Globus pallidus (tissue), 1 donor: Measurements from ENCODE around the gene JAML.
"Not testable (repeated sequence)": the region's sequence is repeated elsewhere in the genome, so short reads cannot be mapped to it uniquely, and the experiment has no call there.

Source experiments
- DNase-seq: peaks from one replicate; pipeline ENCODE4 v3.0.0-alpha.2; 2015; ENCODE audit warnings: low spot score

JAML gene

GRCh38 chr11:118194835-118195627, 29.8 kb downstream of the JAML start:
- peak; percentile 88 for DNase-seq

- peak; percentile 52 for DNase-seq
Measured at GRCh38 chr11:118193910-118194566, 30.8 kb downstream of the JAML start.

GRCh38 chr11:118192817-118193216, 32.0 kb downstream of the JAML start:
- DNase-seq: not testable (repeated sequence)

- not testable (repeated sequence) for DNase-seq
Measured at GRCh38 chr11:118190942-118191506, 33.8 kb downstream of the JAML start.

GRCh38 chr11:118186346-118187107, 38.3 kb downstream of the JAML start:
- no peak for DNase-seq

GRCh38 chr11:118184784-118185579, 39.8 kb downstream of the JAML start:
- DNase-seq: no peak

GRCh38 chr11:118183691-118184090, 41.1 kb downstream of the JAML start:
- not testable (repeated sequence) for DNase-seq

- DNase-seq: peak; percentile 94
Measured at GRCh38 chr11:118180300-118180703, 44.5 kb downstream of the JAML start.

GRCh38 chr11:118176778-118177134, 48.1 kb downstream of the JAML start:
- no peak for DNase-seq

GRCh38 chr11:118175993-118176777, 48.6 kb downstream of the JAML start, which contains the start of gene SCN2B:
Gene SCN2B, minus strand, starts transcription at chr11:118176639. Its CDS starts 208 bp downstream, at chr11:118176431.
- DNase-seq: peak; percentile 70

GRCh38 chr11:118175031-118175992, 49.5 kb downstream of the JAML start:
- DNase-seq: peak; percentile 40

GRCh38 chr11:118174006-118174567, 50.7 kb downstream of the JAML start:
- DNase-seq: no peak

- no peak for DNase-seq
Measured at GRCh38 chr11:118172356-118172755, 52.5 kb downstream of the JAML start.

GRCh38 chr11:118171269-118172062, 53.3 kb downstream of the JAML start:
- DNase-seq: peak; percentile 89

GRCh38 chr11:118170882-118171268, 53.9 kb downstream of the JAML start:
- DNase-seq: no peak

- DNase-seq: no peak
Measured at GRCh38 chr11:118170231-118170630, 54.6 kb downstream of the JAML start.

- no peak for DNase-seq
Measured at GRCh38 chr11:118169300-118170140, 55.3 kb downstream of the JAML start.
